ENCODE data around the gene NHLRC4. TPM values are rescaled to one million over a fixed set of nuclear protein-coding genes. Genes with fewer than 3 reads are reported as not detected.
A peak's percentile ranks its signal among the peaks of the same experiment; 100 is the strongest.

Gene NHLRC4
- total RNA-seq, 2 experiments from 2014 or later: 0.41 to 0.72 TPM

GRCh38 chr16:524274-525040 is 42.3 kb upstream of the NHLRC4 start:
- peak overlapping the region; percentile 90 for H3K4me3 Mint-ChIP-seq

GRCh38 chr16:525123-525519 is 41.7 kb upstream of the NHLRC4 start:
- peak overlapping the region; percentile 96 for H3K27ac Mint-ChIP-seq
- H3K4me1 Mint-ChIP-seq (ENCODE audit: low read depth): peaks cover 31% of the 10 kb centered on the region
- ChIA-PET CTCF (no interaction called here), POLR2A (interaction anchor here (1.1 kb wide), 1 partner anchor 100 kb away, joined by 4 read pairs; the partner anchor contains the start of gene RAB11FIP3)
- intact Hi-C loops (cut with micrococcal nuclease): loop anchor here (5.0 kb wide), 1 partner anchor 128 kb away; the partner anchor contains the start of gene NME4
- DNase-seq: peak; percentile 56
- H3K36me3 Mint-ChIP-seq (ENCODE audit: low read depth): peaks cover 15% of the 10 kb centered on the region
- no peaks in the 10 kb centered on the region for H3K27me3 Mint-ChIP-seq
- no peaks in the 10 kb centered on the region for H3K9me3 Mint-ChIP-seq
- TF ChIP-seq CTCF (IDR thresholded peaks at IDR 0.05): no peak
- ATAC-seq: peak; percentile 7
- H3K4me3 Mint-ChIP-seq: peak overlapping the region; percentile 90

More at GRCh38 chr16:524274-525040, 42.3 kb upstream of the NHLRC4 start:
- Mint-ChIP-seq H3K36me3 (ENCODE audit: low read depth) (peaks cover 10% of the 10 kb centered on the region), H3K9me3 (no peaks in the 10 kb centered on the region), H3K4me1 (ENCODE audit: low read depth) (peaks cover 26% of the 10 kb centered on the region), H3K27me3 (no peaks in the 10 kb centered on the region), H3K27ac (peak overlapping the region; percentile 96)
- DNase-seq (no peak), ATAC-seq (no peak)
- TF ChIP-seq CTCF (IDR thresholded peaks at IDR 0.05): no peak
- CTCF ChIA-PET: no interaction called here
- POLR2A ChIA-PET: interaction anchor here (1.1 kb wide), 2 partner anchors 99 to 133 kb away, joined by 3 to 4 read pairs; partner anchors contain the start of gene RAB11FIP3
- intact Hi-C loops (cut with micrococcal nuclease): loop anchor here (5.0 kb wide), 1 partner anchor 127 kb away; the partner anchor contains the start of gene NME4

GRCh38 chr16:525520-526180 is 41.2 kb upstream of the NHLRC4 start:
- Mint-ChIP-seq H3K27me3 (no peaks in the 10 kb centered on the region), H3K36me3 (ENCODE audit: low read depth) (peaks cover 16% of the 10 kb centered on the region), H3K4me1 (ENCODE audit: low read depth) (peaks cover 34% of the 10 kb centered on the region), H3K27ac (peak overlapping the region; percentile 96), H3K4me3 (peak overlapping the region; percentile 90), H3K9me3 (no peaks in the 10 kb centered on the region)
- no peak for TF ChIP-seq CTCF (IDR thresholded peaks at IDR 0.05)
- intact Hi-C loops (cut with micrococcal nuclease): loop anchor here (5.0 kb wide), 1 partner anchor 128 kb away; the partner anchor contains the start of gene NME4
- POLR2A ChIA-PET: interaction anchor here (0.6 to 1.3 kb wide), 12 partner anchors 13 to 447 kb away, joined by 3 to 7 read pairs (median 3); partner anchors contain the start of genes JMJD8, METTL26, NHLRC4 and RAB11FIP3
- ATAC-seq: peak; percentile 69
- CTCF ChIA-PET: interaction anchor here (0.7 to 2.3 kb wide), 2 partner anchors 111 to 133 kb away, joined by 3 to 7 read pairs; partner anchors contain the start of gene METTL26
- DNase-seq: peak; percentile 92

- DNase-seq (peak; percentile 38), ATAC-seq (no peak)
- intact Hi-C loops (cut with micrococcal nuclease): loop anchor here (5.0 kb wide), 1 partner anchor 129 kb away; the partner anchor contains the start of gene NME4
- Mint-ChIP-seq H3K9me3 (no peaks in the 10 kb centered on the region), H3K27me3 (no peaks in the 10 kb centered on the region), H3K4me1 (ENCODE audit: low read depth) (peaks cover 34% of the 10 kb centered on the region), H3K27ac (peak overlapping the region; percentile 96), H3K4me3 (peak overlapping the region; percentile 90), H3K36me3 (ENCODE audit: low read depth) (peaks cover 16% of the 10 kb centered on the region)
- ChIA-PET POLR2A (interaction anchor here (0.5 to 1.4 kb wide), 19 partner anchors 12 to 448 kb away, joined by 3 to 7 read pairs (median 3); partner anchors contain the start of genes ANTKMT, FAM234A, JMJD8 and METTL26), CTCF (interaction anchor here (0.7 to 2.3 kb wide), 2 partner anchors 110 to 134 kb away, joined by 3 to 7 read pairs; partner anchors contain the start of gene METTL26)
- no peak for TF ChIP-seq CTCF (IDR thresholded peaks at IDR 0.05)
Measured at GRCh38 chr16:526181-527014, 40.4 kb upstream of the NHLRC4 start.
